Transverse colon (tissue), 4 donors: ENCODE results near the gene C2.

Source experiments
- CTCF ChIP-seq, 5 experiments: fragments of 200-600 bp in 3 of 5; fragments of 450-650 bp in 2 of 5; sonication (generic) in 3 of 5; IDR thresholded peaks; 1 replicate in 2 of 5; 2 replicates in 3 of 5; pipeline ENCODE4 v1.5.1; 2016 to 2017; ENCODE audit warnings: antibody characterized with exemption in 5 of 5, inconsistent platforms in 3 of 5, mild to moderate bottlenecking in 2 of 5, moderate library complexity in 1 of 5
- POLR2A ChIP-seq: fragments of 450-650 bp; IDR thresholded peaks from one replicate; pipeline ENCODE4 v1.6.1; 2016; ENCODE audit warnings: antibody characterized with exemption, mild to moderate bottlenecking, moderate library complexity
- POLR2AphosphoS5 ChIP-seq, 3 donors: sonication (generic); formaldehyde crosslinking; IDR thresholded peaks; one replicate each; pipeline ENCODE4 v1.6.1; 2016; ENCODE audit warnings: antibody characterized with exemption in 3 of 3

DNA sequence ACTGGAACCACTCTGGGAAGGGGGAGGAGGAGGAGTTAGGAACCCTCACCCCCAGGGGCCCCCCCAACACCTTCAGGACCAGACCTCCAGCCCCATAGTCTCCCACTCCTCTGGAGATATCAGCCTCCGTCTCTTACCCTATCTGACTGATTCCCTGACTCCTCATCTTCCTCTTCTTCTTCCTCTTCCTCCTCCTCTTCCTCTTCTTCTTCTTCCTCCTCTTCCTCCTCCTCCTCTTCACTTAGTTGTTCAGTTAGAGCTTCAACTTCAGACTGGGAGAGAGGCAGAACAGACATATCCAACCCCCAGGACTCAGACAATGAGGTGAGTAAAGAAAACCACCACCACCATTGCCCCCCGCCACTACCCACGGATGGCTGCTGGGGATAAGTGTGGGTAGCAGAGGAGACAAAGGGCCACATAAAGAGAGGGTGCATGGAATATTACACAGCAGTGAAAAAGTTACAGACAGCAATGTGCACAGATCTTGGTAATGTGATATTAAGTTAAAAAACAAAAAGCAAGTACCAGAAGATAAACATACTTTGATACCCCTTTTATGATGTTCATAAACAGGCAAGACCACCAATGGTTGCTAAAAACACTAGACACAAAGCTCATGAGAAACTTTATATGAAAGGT lies 38.1 kb upstream of the C2 start:
- TF ChIP-seq CTCF (IDR thresholded peaks at IDR 0.05) (no peak), POLR2A (no peak), POLR2AphosphoS5 (IDR thresholded peaks at IDR 0.05) (no peak)
